Activated CD8-positive, alpha-beta memory T cell treated with anti-CD3 and anti-CD28 coated beads for 36 hours (primary cell): ENCODE data around the gene SFN. TPM values are rescaled to one million over a fixed set of nuclear protein-coding genes. Genes with fewer than 3 reads are reported as not detected.

Experiments used
- total RNA-seq, 2 experiments: library from RNA; stranded (reverse); gene quantifications; one replicate each; pipeline ENCODE4 v1.2.3, GENCODE V29; 2021

Gene SFN
- total RNA-seq, 2 experiments from 2014 or later: 0.21 to 0.27 TPM

Other genes with a start within 250 kb of the SFN start
- gene ARID1A, start 167.1 kb upstream of the SFN start, total RNA-seq: 10 to 100 TPM; 85.7 to 87.5 TPM
- gene PIGV, start 75.2 kb upstream of the SFN start, total RNA-seq: 10 to 100 TPM; 27.3 to 31.6 TPM
- 10 to 100 TPM; 61.3 to 64.4 TPM for gene ZDHHC18, start 36.5 kb upstream of the SFN start, total RNA-seq
- gene GPN2, start 27.1 kb downstream of the SFN start, total RNA-seq: 10 to 100 TPM; 73.0 to 78.4 TPM
- 10 to 100 TPM; 14.5 to 15.2 TPM for gene GPATCH3, start 37.3 kb downstream of the SFN start, total RNA-seq
- gene NR0B2, start 50.8 kb downstream of the SFN start, total RNA-seq: not detected
- gene NUDC, start 58.6 kb downstream of the SFN start, total RNA-seq: 100 to 1,000 TPM; 160 to 161 TPM
- gene KDF1, start 97.3 kb downstream of the SFN start, total RNA-seq: under 1 TPM in 1 of 2 experiments, not detected in 1; 0.15 TPM
- under 1 TPM; 0.55 to 0.99 TPM for gene TRNP1, start 130.5 kb downstream of the SFN start, total RNA-seq
- gene TENT5B, start 149.7 kb downstream of the SFN start, total RNA-seq: not detected